IMR-90 (cell line): ENCODE data around the gene SLC38A9. TPM values are rescaled to one million over a fixed set of nuclear protein-coding genes. Genes with fewer than 3 reads are reported as not detected.

Experiments used
- ATAC-seq: fragments of 200-7000 bp; cut with Tn5 transposase; 2 replicates; pipeline ENCODE4 v1.9.1; 2020; ENCODE audit warnings: low read depth, mild to moderate bottlenecking, moderate library complexity
- BruUV-seq: library from RNA; stranded (reverse); fragments of 400-500 nt; replicated peaks from 2 replicates; lab custom pipeline; 2021; lab: Mats Ljungman, UMichigan
- CTCF ChIA-PET: fragments of 300-600 bp; formaldehyde crosslinking; extraction: SDS; loops from one replicate; lab custom pipeline; 2021; ENCODE audit warnings: antibody characterized with exemption; lab: Yijun Ruan, JAX
- POLR2A ChIA-PET: fragments of 300-600 bp; sonication (Branson Sonifier 250); formaldehyde crosslinking; loops from one replicate; lab custom pipeline; 2022; ENCODE audit warnings: antibody characterized with exemption; ENCODE audit not compliant: unreplicated experiment; lab: Charles Lee
- DNase-seq: peaks from one replicate; pipeline ENCODE4 v3.0.0; 2013
- H2AFZ ChIP-seq: replicated peaks from 2 replicates; pipeline ENCODE3; 2013; ENCODE audit warnings: low read length, mild to moderate bottlenecking; ENCODE audit not compliant: poor library complexity
- H2AK5ac ChIP-seq: 2 replicates; pipeline ENCODE4 v1.6.1; 2013; ENCODE audit warnings: low read depth, low read length, inconsistent platforms
- H2AK9ac ChIP-seq: replicated peaks from 2 replicates; pipeline ENCODE3; 2013; ENCODE audit warnings: mild to moderate bottlenecking, low read depth, low read length, moderate library complexity; ENCODE audit not compliant: poor library complexity
- H2BK120ac ChIP-seq: 2 replicates; pipeline ENCODE4 v1.6.1; 2013; ENCODE audit warnings: low read depth, low read length, inconsistent platforms
- H2BK15ac ChIP-seq: 3 replicates; pipeline ENCODE4 v1.6.1; 2013; ENCODE audit warnings: low read depth, low read length, inconsistent platforms
- H2BK20ac ChIP-seq: 2 replicates; pipeline ENCODE4 v1.6.1; 2013; ENCODE audit warnings: low read depth, mild to moderate bottlenecking, inconsistent platforms, low read length, moderate library complexity
- H2BK5ac ChIP-seq: 2 replicates; pipeline ENCODE4 v1.6.1; 2013; ENCODE audit warnings: mild to moderate bottlenecking, low read depth, low read length, inconsistent platforms; ENCODE audit not compliant: poor library complexity, severe bottlenecking
- H3K14ac ChIP-seq: replicated peaks from 2 replicates; pipeline ENCODE4 v1.6.1; 2013; ENCODE audit warnings: low read depth, low read length, inconsistent platforms
- H3K18ac ChIP-seq: 2 replicates; pipeline ENCODE4 v1.6.1; 2013; ENCODE audit warnings: low read depth, low read length, control low read depth
- H3K23ac ChIP-seq: 2 replicates; pipeline ENCODE4 v1.6.1; 2013; ENCODE audit warnings: low read depth, low read length, inconsistent platforms
- H3K27ac ChIP-seq: 2 replicates; pipeline ENCODE4 v1.5.1; 2013; ENCODE audit warnings: mild to moderate bottlenecking, control low read depth, low read length; ENCODE audit not compliant: insufficient read depth
- H3K27me3 ChIP-seq: 2 replicates; pipeline ENCODE4 v1.6.1; 2013; ENCODE audit warnings: low read length; ENCODE audit not compliant: control insufficient read depth, insufficient read depth
- H3K36me3 ChIP-seq: 2 replicates; pipeline ENCODE4 v1.6.1; 2013; ENCODE audit warnings: low read length, mixed read lengths; ENCODE audit not compliant: control insufficient read depth, insufficient read depth
- H3K4ac ChIP-seq: 2 replicates; pipeline ENCODE4 v1.6.1; 2013; ENCODE audit warnings: low read depth, low read length, inconsistent platforms
- H3K4me1 ChIP-seq: 2 replicates; pipeline ENCODE4 v1.6.1; 2013; ENCODE audit warnings: low read length, mixed read lengths; ENCODE audit not compliant: control insufficient read depth, insufficient read depth
- H3K4me2 ChIP-seq: 2 replicates; pipeline ENCODE4 v1.6.1; 2013; ENCODE audit warnings: low read depth, mild to moderate bottlenecking, control low read depth, low read length, moderate library complexity
- H3K4me3 ChIP-seq: 2 replicates; pipeline ENCODE4 v1.5.1; 2013; ENCODE audit warnings: low read depth, mild to moderate bottlenecking, control low read depth, low read length, moderate library complexity; ENCODE audit not compliant: insufficient read depth
- H3K56ac ChIP-seq: 2 replicates; pipeline ENCODE4 v1.6.1; 2013; ENCODE audit warnings: low read length, inconsistent platforms; ENCODE audit not compliant: insufficient read depth; ENCODE audit errors: extremely low read depth
- H3K79me1 ChIP-seq, 2 experiments: 2 replicates each; pipeline ENCODE4 v1.6.1; 2013; ENCODE audit warnings: low read length in 2 of 2, inconsistent platforms in 1 of 2, low read depth in 1 of 2
- H3K9ac ChIP-seq: 2 replicates; pipeline ENCODE4 v1.6.1; 2013; ENCODE audit warnings: low read depth, low read length, control low read depth
- H3K9me1 ChIP-seq: 2 replicates; pipeline ENCODE4 v1.6.1; 2013; ENCODE audit warnings: low read length, inconsistent platforms; ENCODE audit not compliant: insufficient read depth
- H3K9me3 ChIP-seq: 2 replicates; pipeline ENCODE4 v1.6.1; 2013; ENCODE audit warnings: low read length; ENCODE audit not compliant: control insufficient read depth, insufficient read depth
- H4K20me1 ChIP-seq: 2 replicates; pipeline ENCODE4 v1.6.1; 2013; ENCODE audit warnings: low read length, inconsistent platforms; ENCODE audit not compliant: insufficient read depth
- H4K5ac ChIP-seq: 2 replicates; pipeline ENCODE4 v1.6.1; 2013; ENCODE audit warnings: mild to moderate bottlenecking, low read depth, low read length, control low read depth
- H4K8ac ChIP-seq, 2 experiments: 2 replicates each; pipeline ENCODE4 v1.6.1; 2013; ENCODE audit warnings: low read depth in 2 of 2, low read length in 2 of 2, control low read depth in 1 of 2, inconsistent platforms in 1 of 2
- H4K91ac ChIP-seq: 2 replicates; pipeline ENCODE4 v1.6.1; 2013; ENCODE audit warnings: low read depth, low read length, inconsistent platforms; ENCODE audit not compliant: insufficient read depth
- BHLHE40 ChIP-seq: fragments of 150-350 bp; IDR thresholded peaks from 2 replicates; pipeline ENCODE4 v1.6.1; 2016; ENCODE audit warnings: mild to moderate bottlenecking, low read depth, low read length
- CEBPB ChIP-seq: IDR thresholded peaks from 2 replicates; pipeline ENCODE4 v1.6.1; 2012; ENCODE audit warnings: low read depth, low read length, improper control_type of control experiment
- CHD1 ChIP-seq: IDR thresholded peaks from 2 replicates; pipeline ENCODE4 v1.6.1; 2012; ENCODE audit warnings: low read depth, low read length, improper control_type of control experiment
- FOS ChIP-seq: fragments of 150-350 bp; IDR thresholded peaks from 2 replicates; pipeline ENCODE4 v1.6.1; 2016; ENCODE audit warnings: low read depth, low read length
- MAZ ChIP-seq: IDR thresholded peaks from 2 replicates; pipeline ENCODE4 v1.6.1; 2012; ENCODE audit warnings: low read depth, mild to moderate bottlenecking, low read length, improper control_type of control experiment, moderate library complexity, borderline replicate concordance
- MXI1 ChIP-seq: IDR thresholded peaks from 2 replicates; pipeline ENCODE4 v1.6.1; 2012; ENCODE audit warnings: low read depth, mild to moderate bottlenecking, low read length, moderate library complexity, borderline replicate concordance
- NFE2L2 ChIP-seq: fragments of 150-350 bp; IDR thresholded peaks from 2 replicates; pipeline ENCODE4 v1.6.1; 2016; ENCODE audit warnings: low read depth, mild to moderate bottlenecking, low read length
- POLR2A ChIP-seq: IDR thresholded peaks from 2 replicates; pipeline ENCODE4 v1.6.1; 2012; ENCODE audit warnings: mild to moderate bottlenecking, low read depth, low read length
- RCOR1 ChIP-seq: IDR thresholded peaks from 2 replicates; pipeline ENCODE4 v1.6.1; 2012; ENCODE audit warnings: mild to moderate bottlenecking, low read length, improper control_type of control experiment; ENCODE audit not compliant: insufficient replicate concordance
- RFX5 ChIP-seq: IDR thresholded peaks from 2 replicates; pipeline ENCODE4 v1.8.0; 2012; ENCODE audit warnings: low read depth, mild to moderate bottlenecking, low read length, moderate library complexity
- SMC3 ChIP-seq: fragments of 150-350 bp; IDR thresholded peaks from 2 replicates; pipeline ENCODE4 v1.6.1; 2016; ENCODE audit warnings: low read depth, mild to moderate bottlenecking, antibody characterized with exemption, low read length, moderate library complexity
- WGBS, 2 experiments: methylation state at CpG; one replicate each; pipeline versions ENCODE4 v1.1.5 to v1.1.7; 2013; ENCODE audit warnings: missing lambda C conversion rate in 2 of 2; ENCODE audit not compliant: insufficient read length in 1 of 2; ENCODE audit errors: extremely low coverage in 2 of 2; 5-methylcytosine and 5-hydroxymethylcytosine counted together
- dilution Hi-C: fragments of 300-500 bp; cut with HindIII; formaldehyde crosslinking; loops from one replicate; pipeline ENCODE4 v1.14.3; 2018; ENCODE audit warnings: low sequenced_read_pairs; ENCODE audit not compliant: unreplicated experiment
- in situ Hi-C: fragments of 300-500 bp; cut with MboI; formaldehyde crosslinking; loops from 3 replicates; pipeline ENCODE4 v1.14.3; 2019; ENCODE audit warnings: low sequenced_read_pairs, inconsistent platforms, mixed read lengths
- intact Hi-C: fragments of 100-400 bp; cut with micrococcal nuclease; formaldehyde crosslinking; loops from 2 replicates; pipeline ENCODE4 v1.10.0; 2022
- polyA plus RNA-seq, 3 experiments: library from polyadenylated mRNA; depleted of rRNA; stranded (reverse); fragments of >200 nt; gene quantifications; 2 replicates each; pipeline ENCODE4 v1.2.3, GENCODE V29; 2012; ENCODE audit warnings: low replicate concordance in 1 of 3
- total RNA-seq: library from RNA; depleted of rRNA; stranded (reverse); fragments of >200 nt; gene quantifications from 2 replicates; pipeline ENCODE4 v1.2.3, GENCODE V29; 2012
- TF ChIP-seq, protein P1 (sequence below): fragments of 150-350 bp; IDR thresholded peaks from 2 replicates; pipeline ENCODE4 v1.6.1; 2017; ENCODE audit warnings: mild to moderate bottlenecking, antibody characterized with exemption, low read length, low read depth
- TF ChIP-seq, protein P2 (sequence below): conservative IDR thresholded peaks from 2 replicates; pipeline ENCODE4 v1.5.1; 2012; ENCODE audit warnings: mild to moderate bottlenecking, low read depth, low read length, improper control_type of control experiment
- TF ChIP-seq, protein P3 (sequence below): fragments of 150-350 bp; IDR thresholded peaks from 2 replicates; pipeline ENCODE4 v1.6.1; 2016; ENCODE audit warnings: low read depth, mild to moderate bottlenecking, low read length, moderate library complexity, borderline replicate concordance

The SLC38A9 gene
- total and polyA plus RNA-seq, 2 of the 4 experiments (the other 2 are of a cell fraction), result 10.5 to 24.2 TPM

DNA sequence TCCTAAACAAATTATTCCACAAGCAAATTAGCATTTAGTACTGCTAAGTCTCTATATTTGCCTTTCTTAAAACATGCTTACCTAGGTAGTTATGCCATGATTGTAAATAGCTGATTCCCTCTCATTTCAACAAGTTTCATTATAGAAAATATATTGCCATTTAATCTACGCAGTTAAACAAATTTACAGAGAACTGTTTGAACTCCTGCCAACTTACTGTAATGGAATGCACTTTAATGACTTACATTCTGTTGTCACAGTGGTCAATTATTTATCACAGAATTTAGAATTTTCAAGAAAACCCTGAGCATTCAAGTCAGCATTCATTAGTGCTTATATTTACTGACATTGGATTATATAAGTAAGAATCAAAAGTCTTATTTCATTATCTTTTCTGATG lies 19.6 kb downstream of the SLC38A9 start:
- Histone ChIP-seq H4K91ac (no peak overlapping the region), H3K27me3 (no peaks in the 10 kb centered on the region), H2BK120ac (no peak overlapping the region), H2AK9ac (no peak overlapping the region), H3K56ac (no peak overlapping the region), H3K4ac (no peak overlapping the region), H3K18ac (no peak overlapping the region), H4K8ac (no peak overlapping the region), H2BK15ac (no peak overlapping the region), H3K4me3 (no peak overlapping the region), H4K20me1 (peaks cover 3% of the 10 kb centered on the region; the same call in 1 of the 2 replicates), H3K4me2 (no peak overlapping the region), H3K9me1 (no peaks in the 10 kb centered on the region), H3K79me1 (peaks cover 0 to 5% of the 10 kb centered on the region in 2 experiments; a peak in 1 of 4 replicates), H4K5ac (no peak overlapping the region), H2BK20ac (no peak overlapping the region), H3K14ac (no peak overlapping the region), H2AK5ac (no peak overlapping the region), H3K23ac (no peak overlapping the region), H3K4me1 (no peaks in the 10 kb centered on the region; the same call in 1 of the 2 replicates), H3K36me3 (no peaks in the 10 kb centered on the region), H3K9ac (no peak overlapping the region), H3K27ac (no peak overlapping the region), H2AFZ (no peak overlapping the region), H3K9me3 (no peaks in the 10 kb centered on the region), H2BK5ac (no peak overlapping the region)
- in situ Hi-C loops (no loop called here), intact Hi-C loops (loop anchor here (5.0 kb wide), 3 partner anchors 270 to 520 kb away; partner anchors contain the start of gene CDC20B), dilution Hi-C loops (no loop called here)
- DNase-seq (no peak), ATAC-seq (no peak)
- no CpG with 5 or more reads among the region's 1 CpG for WGBS, 2 experiments
- POLR2A ChIA-PET, result no interaction called here
- TF ChIP-seq, protein P1, sequence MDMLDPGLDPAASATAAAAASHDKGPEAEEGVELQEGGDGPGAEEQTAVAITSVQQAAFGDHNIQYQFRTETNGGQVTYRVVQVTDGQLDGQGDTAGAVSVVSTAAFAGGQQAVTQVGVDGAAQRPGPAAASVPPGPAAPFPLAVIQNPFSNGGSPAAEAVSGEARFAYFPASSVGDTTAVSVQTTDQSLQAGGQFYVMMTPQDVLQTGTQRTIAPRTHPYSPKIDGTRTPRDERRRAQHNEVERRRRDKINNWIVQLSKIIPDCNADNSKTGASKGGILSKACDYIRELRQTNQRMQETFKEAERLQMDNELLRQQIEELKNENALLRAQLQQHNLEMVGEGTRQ, result no peak
- TF ChIP-seq MXI1 (no peak), CHD1 (no peak), MAZ (no peak), SMC3 (no peak), POLR2A (no peak), BHLHE40 (no peak), FOS (no peak), RCOR1 (no peak), RFX5 (no peak), NFE2L2 (no peak), CEBPB (no peak)
- TF ChIP-seq, protein P2, sequence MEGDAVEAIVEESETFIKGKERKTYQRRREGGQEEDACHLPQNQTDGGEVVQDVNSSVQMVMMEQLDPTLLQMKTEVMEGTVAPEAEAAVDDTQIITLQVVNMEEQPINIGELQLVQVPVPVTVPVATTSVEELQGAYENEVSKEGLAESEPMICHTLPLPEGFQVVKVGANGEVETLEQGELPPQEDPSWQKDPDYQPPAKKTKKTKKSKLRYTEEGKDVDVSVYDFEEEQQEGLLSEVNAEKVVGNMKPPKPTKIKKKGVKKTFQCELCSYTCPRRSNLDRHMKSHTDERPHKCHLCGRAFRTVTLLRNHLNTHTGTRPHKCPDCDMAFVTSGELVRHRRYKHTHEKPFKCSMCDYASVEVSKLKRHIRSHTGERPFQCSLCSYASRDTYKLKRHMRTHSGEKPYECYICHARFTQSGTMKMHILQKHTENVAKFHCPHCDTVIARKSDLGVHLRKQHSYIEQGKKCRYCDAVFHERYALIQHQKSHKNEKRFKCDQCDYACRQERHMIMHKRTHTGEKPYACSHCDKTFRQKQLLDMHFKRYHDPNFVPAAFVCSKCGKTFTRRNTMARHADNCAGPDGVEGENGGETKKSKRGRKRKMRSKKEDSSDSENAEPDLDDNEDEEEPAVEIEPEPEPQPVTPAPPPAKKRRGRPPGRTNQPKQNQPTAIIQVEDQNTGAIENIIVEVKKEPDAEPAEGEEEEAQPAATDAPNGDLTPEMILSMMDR, result no peak
- TF ChIP-seq, protein P3, sequence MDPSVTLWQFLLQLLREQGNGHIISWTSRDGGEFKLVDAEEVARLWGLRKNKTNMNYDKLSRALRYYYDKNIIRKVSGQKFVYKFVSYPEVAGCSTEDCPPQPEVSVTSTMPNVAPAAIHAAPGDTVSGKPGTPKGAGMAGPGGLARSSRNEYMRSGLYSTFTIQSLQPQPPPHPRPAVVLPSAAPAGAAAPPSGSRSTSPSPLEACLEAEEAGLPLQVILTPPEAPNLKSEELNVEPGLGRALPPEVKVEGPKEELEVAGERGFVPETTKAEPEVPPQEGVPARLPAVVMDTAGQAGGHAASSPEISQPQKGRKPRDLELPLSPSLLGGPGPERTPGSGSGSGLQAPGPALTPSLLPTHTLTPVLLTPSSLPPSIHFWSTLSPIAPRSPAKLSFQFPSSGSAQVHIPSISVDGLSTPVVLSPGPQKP, result no peak
- CTCF ChIA-PET, result interaction anchor here (0.7 to 1.5 kb wide), 7 partner anchors 14 to 325 kb away, joined by 3 to 4 read pairs (median 3); no protein-coding TSS in a partner anchor
- no TSS peak for BruUV-seq
